K562 (cell line): ENCODE measurements around the gene ATP13A5. TPM values are rescaled to one million over a fixed set of nuclear protein-coding genes. Genes with fewer than 3 reads are reported as not detected.

ENCODE experiments used
- ATAC-seq: fragments of 200-7000 bp; cut with Tn5 transposase; 3 replicates; pipeline ENCODE4 v1.9.1; 2020; ENCODE audit warnings: moderate library complexity
- BruUV-seq: library from RNA; stranded (reverse); fragments of 400-500 nt; replicated peaks from 2 replicates; lab custom pipeline; 2021; lab: Mats Ljungman, UMichigan
- CTCF ChIA-PET: fragments of 300-600 bp; formaldehyde crosslinking; extraction: SDS; loops from one replicate; lab custom pipeline; 2021; ENCODE audit warnings: low intra/inter-chr PET ratio; lab: Yijun Ruan, JAX
- POLR2A ChIA-PET: fragments of 300-600, 350-650 bp; sonication (Branson Sonifier 250); formaldehyde crosslinking; extraction: SDS; loops from one replicate; lab custom pipeline; 2021; ENCODE audit warnings: antibody characterized with exemption, inconsistent platforms; lab: Yijun Ruan, JAX
- DNase-seq, 4 experiments: peaks; one replicate each; pipeline versions ENCODE4 v3.0.0 to v3.0.0-alpha.2; 2011 to 2018; ENCODE audit warnings: low spot score in 3 of 4, mixed read lengths in 3 of 4; ENCODE audit errors: extremely low read depth in 1 of 4
- FAIRE-seq: peaks from 2 replicates; lab custom pipeline; 2011; peaks lifted over from hg19 to GRCh38; lab: Jason Lieb, UNC
- H2AFZ ChIP-seq: 2 replicates; pipeline ENCODE4 v1.6.0; 2011; ENCODE audit warnings: low read depth, low read length, control low read depth, inconsistent platforms
- H3K27ac ChIP-seq: fragments of 200-600 bp; 3 replicates; pipeline ENCODE4 v1.8.0; 2011; ENCODE audit warnings: low read depth, mild to moderate bottlenecking, control low read depth, inconsistent platforms, low read length, moderate library complexity, mixed read lengths; ENCODE audit errors: extremely low read depth
- H3K27me3 ChIP-seq, 2 experiments: fragments of 300-600 bp in 1 of 2; 2 replicates in 1 of 2; 3 replicates in 1 of 2; pipeline versions ENCODE4 v1.6.0 to v1.8.0; 2011; ENCODE audit warnings: inconsistent platforms in 2 of 2, low read length in 2 of 2, mild to moderate bottlenecking in 1 of 2, mixed read lengths in 1 of 2, moderate library complexity in 1 of 2; ENCODE audit not compliant: control insufficient read depth in 2 of 2, insufficient read depth in 2 of 2
- H3K36me3 ChIP-seq: fragments of 300-600 bp; 3 replicates; pipeline ENCODE4 v1.8.0; 2011; ENCODE audit warnings: mild to moderate bottlenecking, low read length, inconsistent platforms; ENCODE audit not compliant: control insufficient read depth, insufficient read depth
- H3K4me1 ChIP-seq, 2 experiments: fragments of 200-600 bp in 1 of 2; replicated peaks in 1 of 2; 2 replicates in 1 of 2; 3 replicates in 1 of 2; pipeline versions ENCODE4 v1.5.1 to v1.8.0; 2011; ENCODE audit warnings: inconsistent platforms in 2 of 2, low read length in 2 of 2, mild to moderate bottlenecking in 1 of 2, mixed read lengths in 1 of 2, moderate library complexity in 1 of 2; ENCODE audit not compliant: control insufficient read depth in 2 of 2, insufficient read depth in 2 of 2
- H3K4me2 ChIP-seq: 2 replicates; pipeline ENCODE4 v1.6.1; 2011; ENCODE audit warnings: low read length, control low read depth, inconsistent platforms, mixed read lengths; ENCODE audit not compliant: insufficient read depth
- H3K4me3 ChIP-seq: fragments of 200-600 bp; sonication (generic), shearing (Covaris generic); 2 replicates; pipeline ENCODE4 v1.5.1; 2016; ENCODE audit warnings: control low read depth, inconsistent platforms
- H3K79me2 ChIP-seq: fragments of 200-600 bp; 3 replicates; pipeline ENCODE4 v1.8.0; 2011; ENCODE audit warnings: low read length, inconsistent platforms; ENCODE audit not compliant: control insufficient read depth, insufficient read depth
- H3K9ac ChIP-seq, 2 experiments: 2 replicates each; pipeline versions ENCODE4 v1.6.0 to v1.6.1; 2011; ENCODE audit warnings: low read depth in 2 of 2, low read length in 2 of 2, control low read depth in 1 of 2, inconsistent platforms in 1 of 2, mild to moderate bottlenecking in 1 of 2, mixed read lengths in 1 of 2; ENCODE audit not compliant: insufficient read depth in 1 of 2
- H3K9me1 ChIP-seq: one replicate; pipeline ENCODE4 v1.6.0; 2011; ENCODE audit warnings: inconsistent platforms, mild to moderate bottlenecking, low read length, moderate library complexity; ENCODE audit not compliant: control insufficient read depth, insufficient read depth
- H3K9me3 ChIP-seq: replicated peaks from 2 replicates; pipeline ENCODE4 v1.5.1; 2011; ENCODE audit warnings: low read depth, low read length, inconsistent platforms; ENCODE audit not compliant: control insufficient read depth, insufficient read depth
- H4K20me1 ChIP-seq: replicated peaks from 2 replicates; pipeline ENCODE4 v1.6.1; 2011; ENCODE audit warnings: low read length, inconsistent platforms, mixed read lengths; ENCODE audit not compliant: control insufficient read depth, insufficient read depth
- ETV1 ChIP-seq: fragments of 450-650 bp; conservative IDR thresholded peaks from 2 replicates; pipeline ENCODE4 v1.6.1; 2016; ENCODE audit warnings: missing genetic modification characterization, control low read depth, low read depth, missing compliant biosample characterization
- NELFE ChIP-seq: IDR thresholded peaks from 2 replicates; pipeline ENCODE4 v1.6.1; 2011; ENCODE audit warnings: mild to moderate bottlenecking; ENCODE audit not compliant: insufficient read depth, insufficient read length
- PTBP1 ChIP-seq: fragments of 200-400 bp; formaldehyde crosslinking; IDR thresholded peaks from 2 replicates; pipeline ENCODE4 v1.6.1; 2017; ENCODE audit warnings: low read depth, low read length
- TAL1 ChIP-seq: fragments of 450-650 bp; IDR thresholded peaks from 2 replicates; pipeline ENCODE4 v1.6.1; 2016; ENCODE audit warnings: mild to moderate bottlenecking
- ZNF197 ChIP-seq: fragments of 200-800 bp; sonication (Bioruptor generic); IDR thresholded peaks from 2 replicates; pipeline ENCODE4 v1.6.1; 2016; ENCODE audit warnings: low read depth, missing genetic modification characterization, missing compliant biosample characterization
- WGBS: fragments of 100-300 bp; shearing (Covaris generic); methylation state at CpG from one replicate; pipeline ENCODE4 v1.1.6; 2016; ENCODE audit warnings: low coverage, mixed read lengths; ENCODE audit not compliant: insufficient coverage; ENCODE audit errors: missing lambda C conversion rate; 5-methylcytosine and 5-hydroxymethylcytosine counted together
- in situ Hi-C: fragments of 300-500 bp; cut with MboI; formaldehyde crosslinking; loops from 4 replicates; pipeline ENCODE4 v1.15.0; 2018; ENCODE audit warnings: inconsistent platforms, mixed read lengths
- intact Hi-C: fragments of 100-400 bp; cut with micrococcal nuclease; formaldehyde crosslinking; loops from 2 replicates; pipeline ENCODE4 v1.14.2; 2022
- polyA plus RNA-seq, 8 experiments: library from polyadenylated mRNA; depleted of rRNA in 4 of 8; stranded (reverse) in 5 of 8; unstranded in 3 of 8; fragments of >200 nt; fragmentation: Nextera tagmentation in 2 of 8; fragmentation: Illumina TruSeq in 1 of 8; extraction: Ambion mirVana in 2 of 8; extraction: Trizol in 1 of 8; gene quantifications; 2 replicates each; pipeline versions ENCODE4 v1.2.1 to v1.2.3, GENCODE V29; 2011 to 2014; ENCODE audit warnings: inconsistent platforms in 1 of 8, missing spikeins in 1 of 8
- total RNA-seq, 7 experiments: library from RNA; depleted of rRNA in 6 of 7; stranded (reverse); fragments of >200 nt in 6 of 7; fragmentation: Illumina TruSeq in 2 of 7; extraction: Trizol in 2 of 7; gene quantifications; 2 replicates each; pipeline versions ENCODE4 v1.2.1 to v1.2.3, GENCODE V29; 2011 to 2021; ENCODE audit warnings: low replicate concordance in 1 of 7
- TF ChIP-seq, protein P1 (sequence below): IDR thresholded peaks from 2 replicates; pipeline ENCODE4 v1.6.1; 2014; ENCODE audit warnings: antibody characterized with exemption
- TF ChIP-seq, protein P2 (sequence below): fragments of 450-650 bp; IDR thresholded peaks from 2 replicates; pipeline ENCODE4 v1.6.1; 2016; ENCODE audit warnings: mild to moderate bottlenecking, moderate library complexity

Gene ATP13A5
- total and polyA plus RNA-seq, 9 of the 15 experiments (the other 6 are each of a cell fraction or from before 2014, with no cell fraction given) = not detected

DNA sequence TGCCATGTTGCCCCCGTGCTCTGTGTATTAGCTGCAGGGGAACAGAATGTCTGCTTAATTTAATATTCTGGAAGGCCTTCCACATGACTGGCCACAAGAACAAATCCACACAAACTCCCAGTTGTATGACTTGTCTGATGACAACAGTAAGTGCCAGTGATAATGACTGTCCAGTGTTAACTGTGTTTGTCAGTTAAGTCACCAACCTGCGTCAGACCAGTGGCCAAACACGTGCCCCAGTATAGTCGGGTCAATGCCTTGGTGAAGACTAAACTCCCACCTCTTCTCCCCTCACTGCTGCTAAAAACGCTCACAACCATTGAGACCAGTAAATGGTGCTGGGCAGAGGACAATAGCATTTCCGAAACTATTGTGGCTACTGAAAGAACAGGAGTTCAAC, 9.8 kb upstream of the ATP13A5 start:
- no peak overlapping the region for H2AFZ ChIP-seq
- no peak overlapping the region for H3K9ac ChIP-seq
- WGBS = 0% methylated on average over 6 of the region's 6 CpGs
- H3K9me3 ChIP-seq = no peaks in the 10 kb centered on the region
- H3K27ac ChIP-seq = no peak overlapping the region
- BruUV-seq = no TSS peak
- ChIA-PET CTCF (no interaction called here), POLR2A (no interaction called here)
- FAIRE-seq = no peak
- TF ChIP-seq, protein P1, sequence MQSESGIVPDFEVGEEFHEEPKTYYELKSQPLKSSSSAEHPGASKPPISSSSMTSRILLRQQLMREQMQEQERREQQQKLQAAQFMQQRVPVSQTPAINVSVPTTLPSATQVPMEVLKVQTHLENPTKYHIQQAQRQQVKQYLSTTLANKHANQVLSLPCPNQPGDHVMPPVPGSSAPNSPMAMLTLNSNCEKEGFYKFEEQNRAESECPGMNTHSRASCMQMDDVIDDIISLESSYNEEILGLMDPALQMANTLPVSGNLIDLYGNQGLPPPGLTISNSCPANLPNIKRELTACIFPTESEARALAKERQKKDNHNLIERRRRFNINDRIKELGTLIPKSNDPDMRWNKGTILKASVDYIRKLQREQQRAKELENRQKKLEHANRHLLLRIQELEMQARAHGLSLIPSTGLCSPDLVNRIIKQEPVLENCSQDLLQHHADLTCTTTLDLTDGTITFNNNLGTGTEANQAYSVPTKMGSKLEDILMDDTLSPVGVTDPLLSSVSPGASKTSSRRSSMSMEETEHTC = no peak
- no peak for TF ChIP-seq ZNF197 (CRISPR knock-in tag)
- TF ChIP-seq, protein P2, sequence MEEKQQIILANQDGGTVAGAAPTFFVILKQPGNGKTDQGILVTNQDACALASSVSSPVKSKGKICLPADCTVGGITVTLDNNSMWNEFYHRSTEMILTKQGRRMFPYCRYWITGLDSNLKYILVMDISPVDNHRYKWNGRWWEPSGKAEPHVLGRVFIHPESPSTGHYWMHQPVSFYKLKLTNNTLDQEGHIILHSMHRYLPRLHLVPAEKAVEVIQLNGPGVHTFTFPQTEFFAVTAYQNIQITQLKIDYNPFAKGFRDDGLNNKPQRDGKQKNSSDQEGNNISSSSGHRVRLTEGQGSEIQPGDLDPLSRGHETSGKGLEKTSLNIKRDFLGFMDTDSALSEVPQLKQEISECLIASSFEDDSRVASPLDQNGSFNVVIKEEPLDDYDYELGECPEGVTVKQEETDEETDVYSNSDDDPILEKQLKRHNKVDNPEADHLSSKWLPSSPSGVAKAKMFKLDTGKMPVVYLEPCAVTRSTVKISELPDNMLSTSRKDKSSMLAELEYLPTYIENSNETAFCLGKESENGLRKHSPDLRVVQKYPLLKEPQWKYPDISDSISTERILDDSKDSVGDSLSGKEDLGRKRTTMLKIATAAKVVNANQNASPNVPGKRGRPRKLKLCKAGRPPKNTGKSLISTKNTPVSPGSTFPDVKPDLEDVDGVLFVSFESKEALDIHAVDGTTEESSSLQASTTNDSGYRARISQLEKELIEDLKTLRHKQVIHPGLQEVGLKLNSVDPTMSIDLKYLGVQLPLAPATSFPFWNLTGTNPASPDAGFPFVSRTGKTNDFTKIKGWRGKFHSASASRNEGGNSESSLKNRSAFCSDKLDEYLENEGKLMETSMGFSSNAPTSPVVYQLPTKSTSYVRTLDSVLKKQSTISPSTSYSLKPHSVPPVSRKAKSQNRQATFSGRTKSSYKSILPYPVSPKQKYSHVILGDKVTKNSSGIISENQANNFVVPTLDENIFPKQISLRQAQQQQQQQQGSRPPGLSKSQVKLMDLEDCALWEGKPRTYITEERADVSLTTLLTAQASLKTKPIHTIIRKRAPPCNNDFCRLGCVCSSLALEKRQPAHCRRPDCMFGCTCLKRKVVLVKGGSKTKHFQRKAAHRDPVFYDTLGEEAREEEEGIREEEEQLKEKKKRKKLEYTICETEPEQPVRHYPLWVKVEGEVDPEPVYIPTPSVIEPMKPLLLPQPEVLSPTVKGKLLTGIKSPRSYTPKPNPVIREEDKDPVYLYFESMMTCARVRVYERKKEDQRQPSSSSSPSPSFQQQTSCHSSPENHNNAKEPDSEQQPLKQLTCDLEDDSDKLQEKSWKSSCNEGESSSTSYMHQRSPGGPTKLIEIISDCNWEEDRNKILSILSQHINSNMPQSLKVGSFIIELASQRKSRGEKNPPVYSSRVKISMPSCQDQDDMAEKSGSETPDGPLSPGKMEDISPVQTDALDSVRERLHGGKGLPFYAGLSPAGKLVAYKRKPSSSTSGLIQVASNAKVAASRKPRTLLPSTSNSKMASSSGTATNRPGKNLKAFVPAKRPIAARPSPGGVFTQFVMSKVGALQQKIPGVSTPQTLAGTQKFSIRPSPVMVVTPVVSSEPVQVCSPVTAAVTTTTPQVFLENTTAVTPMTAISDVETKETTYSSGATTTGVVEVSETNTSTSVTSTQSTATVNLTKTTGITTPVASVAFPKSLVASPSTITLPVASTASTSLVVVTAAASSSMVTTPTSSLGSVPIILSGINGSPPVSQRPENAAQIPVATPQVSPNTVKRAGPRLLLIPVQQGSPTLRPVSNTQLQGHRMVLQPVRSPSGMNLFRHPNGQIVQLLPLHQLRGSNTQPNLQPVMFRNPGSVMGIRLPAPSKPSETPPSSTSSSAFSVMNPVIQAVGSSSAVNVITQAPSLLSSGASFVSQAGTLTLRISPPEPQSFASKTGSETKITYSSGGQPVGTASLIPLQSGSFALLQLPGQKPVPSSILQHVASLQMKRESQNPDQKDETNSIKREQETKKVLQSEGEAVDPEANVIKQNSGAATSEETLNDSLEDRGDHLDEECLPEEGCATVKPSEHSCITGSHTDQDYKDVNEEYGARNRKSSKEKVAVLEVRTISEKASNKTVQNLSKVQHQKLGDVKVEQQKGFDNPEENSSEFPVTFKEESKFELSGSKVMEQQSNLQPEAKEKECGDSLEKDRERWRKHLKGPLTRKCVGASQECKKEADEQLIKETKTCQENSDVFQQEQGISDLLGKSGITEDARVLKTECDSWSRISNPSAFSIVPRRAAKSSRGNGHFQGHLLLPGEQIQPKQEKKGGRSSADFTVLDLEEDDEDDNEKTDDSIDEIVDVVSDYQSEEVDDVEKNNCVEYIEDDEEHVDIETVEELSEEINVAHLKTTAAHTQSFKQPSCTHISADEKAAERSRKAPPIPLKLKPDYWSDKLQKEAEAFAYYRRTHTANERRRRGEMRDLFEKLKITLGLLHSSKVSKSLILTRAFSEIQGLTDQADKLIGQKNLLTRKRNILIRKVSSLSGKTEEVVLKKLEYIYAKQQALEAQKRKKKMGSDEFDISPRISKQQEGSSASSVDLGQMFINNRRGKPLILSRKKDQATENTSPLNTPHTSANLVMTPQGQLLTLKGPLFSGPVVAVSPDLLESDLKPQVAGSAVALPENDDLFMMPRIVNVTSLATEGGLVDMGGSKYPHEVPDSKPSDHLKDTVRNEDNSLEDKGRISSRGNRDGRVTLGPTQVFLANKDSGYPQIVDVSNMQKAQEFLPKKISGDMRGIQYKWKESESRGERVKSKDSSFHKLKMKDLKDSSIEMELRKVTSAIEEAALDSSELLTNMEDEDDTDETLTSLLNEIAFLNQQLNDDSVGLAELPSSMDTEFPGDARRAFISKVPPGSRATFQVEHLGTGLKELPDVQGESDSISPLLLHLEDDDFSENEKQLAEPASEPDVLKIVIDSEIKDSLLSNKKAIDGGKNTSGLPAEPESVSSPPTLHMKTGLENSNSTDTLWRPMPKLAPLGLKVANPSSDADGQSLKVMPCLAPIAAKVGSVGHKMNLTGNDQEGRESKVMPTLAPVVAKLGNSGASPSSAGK = no peak
- no peak for TF ChIP-seq NELFE
- TF ChIP-seq PTBP1 = no peak
- TF ChIP-seq TAL1 = no peak
- no peak for TF ChIP-seq ETV1 (tag)
- TF ChIP-seq, all 486 proteins: peak for 0
- H3K4me2 ChIP-seq = no peak overlapping the region
- intact Hi-C loops = no loop called here
- no peak overlapping the region for H3K4me3 ChIP-seq
- ATAC-seq (no peak), DNase-seq (no peak)
- H3K27me3 ChIP-seq = peaks cover 4 to 9% of the 10 kb centered on the region in 2 experiments; a peak in 2 of 5 replicates
- H4K20me1 ChIP-seq = no peaks in the 10 kb centered on the region
- H3K4me1 ChIP-seq = no peaks in the 10 kb centered on the region
- in situ Hi-C loops = no loop called here
- H3K79me2 ChIP-seq = no peaks in the 10 kb centered on the region
- no peaks in the 10 kb centered on the region for H3K9me1 ChIP-seq
- no peaks in the 10 kb centered on the region for H3K36me3 ChIP-seq
